ENCODE measurements around the gene SH2D4B.

DNA sequence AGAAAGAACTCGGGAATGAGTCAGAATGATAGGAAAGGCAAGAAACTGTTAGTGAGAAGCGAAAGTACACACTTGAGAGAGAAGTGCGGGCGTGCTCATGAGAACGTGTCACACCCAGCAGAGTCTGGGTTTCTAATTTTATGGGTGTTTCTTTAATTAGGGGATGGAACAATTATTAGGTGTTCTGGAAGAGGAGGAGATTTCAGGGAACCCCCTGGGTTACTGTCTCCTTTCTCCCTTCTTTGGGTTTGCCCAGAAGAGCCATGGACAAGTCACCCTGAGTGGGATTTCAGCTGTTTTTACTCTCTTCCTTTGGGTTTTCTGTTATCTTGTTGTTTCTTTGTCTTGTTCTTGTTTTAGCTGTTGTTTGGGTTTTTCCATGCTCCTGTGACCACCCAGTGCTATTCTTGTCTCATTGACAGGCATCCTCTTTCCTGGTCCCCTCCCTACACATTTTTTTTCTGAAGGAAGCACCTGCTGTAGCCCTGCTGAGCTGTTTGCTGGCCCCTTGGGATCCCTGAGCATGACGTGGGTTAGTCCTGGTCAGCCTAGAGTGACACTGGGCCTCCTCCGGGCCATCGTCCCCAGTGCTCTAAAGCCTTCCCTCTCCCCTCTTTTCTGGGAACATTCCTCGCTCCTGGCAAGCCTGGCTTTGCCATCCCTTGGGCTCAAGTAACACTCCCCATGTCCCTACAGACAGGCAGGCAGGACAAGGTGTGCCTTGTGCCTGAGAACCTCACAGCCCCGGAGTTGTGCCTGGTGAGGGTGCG, 3.5 kb downstream of the SH2D4B start:
- TF ChIP-seq, protein P1, sequence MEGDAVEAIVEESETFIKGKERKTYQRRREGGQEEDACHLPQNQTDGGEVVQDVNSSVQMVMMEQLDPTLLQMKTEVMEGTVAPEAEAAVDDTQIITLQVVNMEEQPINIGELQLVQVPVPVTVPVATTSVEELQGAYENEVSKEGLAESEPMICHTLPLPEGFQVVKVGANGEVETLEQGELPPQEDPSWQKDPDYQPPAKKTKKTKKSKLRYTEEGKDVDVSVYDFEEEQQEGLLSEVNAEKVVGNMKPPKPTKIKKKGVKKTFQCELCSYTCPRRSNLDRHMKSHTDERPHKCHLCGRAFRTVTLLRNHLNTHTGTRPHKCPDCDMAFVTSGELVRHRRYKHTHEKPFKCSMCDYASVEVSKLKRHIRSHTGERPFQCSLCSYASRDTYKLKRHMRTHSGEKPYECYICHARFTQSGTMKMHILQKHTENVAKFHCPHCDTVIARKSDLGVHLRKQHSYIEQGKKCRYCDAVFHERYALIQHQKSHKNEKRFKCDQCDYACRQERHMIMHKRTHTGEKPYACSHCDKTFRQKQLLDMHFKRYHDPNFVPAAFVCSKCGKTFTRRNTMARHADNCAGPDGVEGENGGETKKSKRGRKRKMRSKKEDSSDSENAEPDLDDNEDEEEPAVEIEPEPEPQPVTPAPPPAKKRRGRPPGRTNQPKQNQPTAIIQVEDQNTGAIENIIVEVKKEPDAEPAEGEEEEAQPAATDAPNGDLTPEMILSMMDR (conservative IDR thresholded peaks at IDR 0.05; ENCODE audit: low read length) = no peak
- TF ChIP-seq EZH2phosphoT487 (IDR thresholded peaks at IDR 0.05; ENCODE audit: borderline replicate concordance, low read depth, low read length) = no peak

All from OCI-LY7 (cell line).